Keratinocyte (primary cell): ENCODE measurements around the gene KRTAP24-1. TPM values are rescaled to one million over a fixed set of nuclear protein-coding genes. Genes with fewer than 3 reads are reported as not detected.

ENCODE experiments used
- DNase-seq: peaks from one replicate; pipeline ENCODE4 v3.0.0-alpha.2; 2011; ENCODE audit warnings: low read depth, missing footprints, low spot score
- FAIRE-seq: peaks from 2 replicates; lab custom pipeline; 2011; peaks lifted over from hg19 to GRCh38; lab: Jason Lieb, UNC
- H2AFZ ChIP-seq: 2 replicates; pipeline ENCODE4 v1.6.0; 2012; ENCODE audit warnings: low read length, control low read depth, inconsistent platforms; ENCODE audit not compliant: control insufficient read depth
- H3K27ac ChIP-seq: 2 replicates; pipeline ENCODE4 v1.5.1; 2011; ENCODE audit warnings: low read length; ENCODE audit not compliant: control insufficient read depth, insufficient read depth
- H3K27me3 ChIP-seq: 3 replicates; pipeline ENCODE4 v1.6.0; 2011; ENCODE audit warnings: low read length; ENCODE audit not compliant: control insufficient read depth, insufficient read depth; ENCODE audit errors: extremely low read depth
- H3K36me3 ChIP-seq, 2 experiments: 2 replicates in 1 of 2; 3 replicates in 1 of 2; pipeline ENCODE4 v1.5.1; 2011; ENCODE audit warnings: low read length in 2 of 2, mild to moderate bottlenecking in 1 of 2; ENCODE audit not compliant: control insufficient read depth in 2 of 2, insufficient read depth in 2 of 2; ENCODE audit errors: extremely low read depth in 1 of 2
- H3K4me1 ChIP-seq: 3 replicates; pipeline ENCODE4 v1.5.1; 2011; ENCODE audit warnings: low read length; ENCODE audit not compliant: control insufficient read depth, insufficient read depth; ENCODE audit errors: extremely low read depth
- H3K4me2 ChIP-seq: 3 replicates; pipeline ENCODE4 v1.6.0; 2011; ENCODE audit warnings: low read depth, low read length; ENCODE audit not compliant: control insufficient read depth, insufficient read depth; ENCODE audit errors: extremely low read depth
- H3K4me3 ChIP-seq, 3 experiments: fragments of 200-600 bp in 1 of 3; sonication (generic) in 1 of 3; 2 replicates in 2 of 3; 3 replicates in 1 of 3; pipeline ENCODE4 v1.5.1; 2011 to 2016; ENCODE audit warnings: low read length in 3 of 3, mild to moderate bottlenecking in 3 of 3, control low read depth in 2 of 3, inconsistent platforms in 1 of 3, low read depth in 1 of 3, mixed read lengths in 1 of 3, mixed run types in 1 of 3, moderate library complexity in 1 of 3; ENCODE audit not compliant: control insufficient read depth in 2 of 3, insufficient read depth in 2 of 3; ENCODE audit errors: extremely low read depth in 1 of 3
- H3K79me2 ChIP-seq: 2 replicates; pipeline ENCODE4 v1.6.0; 2012; ENCODE audit warnings: low read length; ENCODE audit not compliant: control insufficient read depth, insufficient read depth
- H3K9ac ChIP-seq: 3 replicates; pipeline ENCODE4 v1.6.0; 2011; ENCODE audit warnings: low read length; ENCODE audit not compliant: control insufficient read depth, insufficient read depth; ENCODE audit errors: extremely low read depth
- H3K9me1 ChIP-seq: 3 replicates; pipeline ENCODE4 v1.6.0; 2011; ENCODE audit warnings: low read length; ENCODE audit not compliant: control insufficient read depth, insufficient read depth; ENCODE audit errors: extremely low read depth
- H3K9me3 ChIP-seq: 2 replicates; pipeline ENCODE4 v1.5.1; 2012; ENCODE audit warnings: low read depth, low read length; ENCODE audit not compliant: control insufficient read depth
- H4K20me1 ChIP-seq: 3 replicates; pipeline ENCODE4 v1.6.0; 2011; ENCODE audit warnings: low read length; ENCODE audit not compliant: control insufficient read depth, insufficient read depth; ENCODE audit errors: extremely low read depth
- CTCF ChIP-seq, 3 experiments: IDR thresholded peaks in 1 of 3; conservative IDR thresholded peaks in 1 of 3; optimal IDR thresholded peaks in 1 of 3; 2 replicates in 2 of 3; 3 replicates in 1 of 3; pipeline versions ENCODE3 to v1.5.1; 2011; ENCODE audit warnings: low read length in 3 of 3, mild to moderate bottlenecking in 3 of 3, moderate library complexity in 2 of 3, control low read depth in 1 of 3, inconsistent platforms in 1 of 3; ENCODE audit not compliant: insufficient read depth in 2 of 3; ENCODE audit errors: extremely low read depth in 1 of 3
- EZH2 ChIP-seq: IDR thresholded peaks from one replicate; pipeline ENCODE4 v1.6.1; 2012; ENCODE audit warnings: inconsistent platforms, mild to moderate bottlenecking, low read length, moderate library complexity
- dilution Hi-C: fragments of 300-500 bp; cut with MboI; formaldehyde crosslinking; loops from one replicate; pipeline ENCODE4 v1.7.0; 2020; ENCODE audit warnings: low sequenced_read_pairs; ENCODE audit not compliant: extremely low pct_ligation_motif_present
- polyA plus RNA-seq, 5 experiments: library from polyadenylated mRNA; depleted of rRNA in 3 of 5; stranded (reverse) in 3 of 5; stranded (forward) in 1 of 5; unstranded in 1 of 5; fragments of >200 nt; gene quantifications; 1 replicate in 1 of 5; 2 replicates in 3 of 5; 3 replicates in 1 of 5; pipeline versions ENCODE4 v1.2.1 to v1.2.3, GENCODE V29; 2011 to 2012; ENCODE audit warnings: missing spikeins in 2 of 5, low read depth in 1 of 5, low replicate concordance in 1 of 5

The KRTAP24-1 gene
- polyA plus RNA-seq, 1 donor (not counting 4 experiments of a cell fraction or from before 2014, with no cell fraction given): not detected

- dilution Hi-C loops: no loop called here
These were observed 42.1 kb downstream of the KRTAP24-1 start for GRCh38 chr21:30240661-30241060.

GRCh38 chr21:30238168-30238567, 44.6 kb downstream of the KRTAP24-1 start:
- no peak overlapping the region for H3K4me3 ChIP-seq
- H3K27me3 ChIP-seq: no peaks in the 10 kb centered on the region
- DNase-seq (no peak), FAIRE-seq (no peak)
- H3K27ac ChIP-seq: no peak overlapping the region
- no peaks in the 10 kb centered on the region for H3K9me3 ChIP-seq
- no peaks in the 10 kb centered on the region for H3K36me3 ChIP-seq
- dilution Hi-C loops: no loop called here
- peaks cover 21% of the 10 kb centered on the region for H3K4me1 ChIP-seq
- H2AFZ ChIP-seq: no peak overlapping the region
- H3K4me2 ChIP-seq: no peak overlapping the region
- no peaks in the 10 kb centered on the region for H3K79me2 ChIP-seq
- no peak overlapping the region for H3K9ac ChIP-seq
- H3K9me1 ChIP-seq: no peaks in the 10 kb centered on the region
- no peak for TF ChIP-seq CTCF (optimal IDR thresholded peaks at IDR 0.05 in 1 of 3, IDR thresholded peaks at IDR 0.05 in 1 of 3, conservative IDR thresholded peaks at IDR 0.05 in 1 of 3; ENCODE audit: extremely low read depth in 1 of 3, insufficient read depth in 2 of 3, low read length in 3 of 3)
- no peak for TF ChIP-seq EZH2
- H4K20me1 ChIP-seq: no peaks in the 10 kb centered on the region

More at GRCh38 chr21:30240661-30241060, 42.1 kb downstream of the KRTAP24-1 start:
- DNase-seq (no peak), FAIRE-seq (no peak)
- H3K27ac ChIP-seq: no peak overlapping the region
- no peak overlapping the region for H3K9ac ChIP-seq
- no peaks in the 10 kb centered on the region for H3K36me3 ChIP-seq
- TF ChIP-seq EZH2 (no peak), CTCF (optimal IDR thresholded peaks at IDR 0.05 in 1 of 3, IDR thresholded peaks at IDR 0.05 in 1 of 3, conservative IDR thresholded peaks at IDR 0.05 in 1 of 3; ENCODE audit: extremely low read depth in 1 of 3, insufficient read depth in 2 of 3, low read length in 3 of 3) (no peak)
- H3K79me2 ChIP-seq: no peaks in the 10 kb centered on the region
- peak overlapping the region; percentile 27 for H2AFZ ChIP-seq
- peaks cover 5% of the 10 kb centered on the region for H3K4me1 ChIP-seq
- no peaks in the 10 kb centered on the region for H3K27me3 ChIP-seq
- no peak overlapping the region for H3K4me2 ChIP-seq
- H4K20me1 ChIP-seq: no peaks in the 10 kb centered on the region
- H3K9me3 ChIP-seq: no peaks in the 10 kb centered on the region
- H3K9me1 ChIP-seq: no peaks in the 10 kb centered on the region
- H3K4me3 ChIP-seq: no peak overlapping the region
